Heart left ventricle (tissue), 16 donors: ENCODE measurements around the gene RPL21. TPM values are rescaled to one million over a fixed set of nuclear protein-coding genes. Genes with fewer than 3 reads are reported as not detected.

Experiments used
- ATAC-seq, 4 donors: fragments of 200-7000 bp; cut with Tn5 transposase; one replicate each; pipeline ENCODE4 v1.9.1; 2020 to 2022; ENCODE audit warnings: moderate library complexity in 4 of 4, mild to moderate bottlenecking in 3 of 4, moderate number of reproducible peaks in 1 of 4
- DNase-seq, 5 donors: peaks; one replicate each; pipeline ENCODE4 v3.0.0-alpha.2; 2020
- H3K27ac ChIP-seq, 12 donors: fragments of 200-600 bp; sonication (generic) in 4 of 12; one replicate each; pipeline versions ENCODE4 v1.5.0 to v1.8.0; 2016 to 2022; ENCODE audit warnings: mild to moderate bottlenecking in 2 of 12
- H3K27me3 ChIP-seq, 9 donors: fragments of 200-600 bp; sonication (generic) in 2 of 9; one replicate each; pipeline versions ENCODE4 v1.5.1 to v1.8.0; 2016 to 2022; ENCODE audit warnings: mild to moderate bottlenecking in 3 of 9
- H3K36me3 ChIP-seq, 9 donors: fragments of 200-600 bp; sonication (generic) in 2 of 9; one replicate each; pipeline versions ENCODE4 v1.5.0 to v1.8.0; 2018 to 2022; ENCODE audit warnings: mild to moderate bottlenecking in 2 of 9
- H3K4me1 ChIP-seq, 12 donors: fragments of 200-600 bp; sonication (generic) in 4 of 12; one replicate each; pipeline versions ENCODE4 v1.5.0 to v1.8.0; 2016 to 2022; ENCODE audit warnings: mild to moderate bottlenecking in 3 of 12
- H3K4me3 ChIP-seq, 12 donors: fragments of 200-600 bp; sonication (generic) in 4 of 12; one replicate each; pipeline versions ENCODE4 v1.5.0 to v1.8.0; 2017 to 2022; ENCODE audit warnings: mild to moderate bottlenecking in 9 of 12, moderate library complexity in 4 of 12
- H3K9me3 ChIP-seq, 12 donors: fragments of 200-600 bp; sonication (generic) in 4 of 12; one replicate each; pipeline versions ENCODE4 v1.5.0 to v1.8.0; 2016 to 2022; ENCODE audit warnings: mild to moderate bottlenecking in 1 of 12
- POLR2A ChIP-seq, 2 donors: fragments of 450-650 bp; IDR thresholded peaks; one replicate each; pipeline ENCODE4 v1.6.1; 2017; ENCODE audit warnings: antibody characterized with exemption in 2 of 2, mild to moderate bottlenecking in 2 of 2, moderate library complexity in 2 of 2
- WGBS, 4 donors: extraction: QIAGEN DNeasy Blood & Tissue Kit in 2 of 4; methylation state at CpG; one replicate each; pipeline versions ENCODE4 v1.1.5 to v1.1.7; 2013 to 2018; 5-methylcytosine and 5-hydroxymethylcytosine counted together
- intact Hi-C, 10 donors: fragments of 100-400 bp; cut with DNase I; formaldehyde crosslinking; loops; one replicate each; pipeline versions ENCODE4 v1.11.1 to v1.14.2; 2022
- polyA plus RNA-seq, 2 donors: library from polyadenylated mRNA; stranded (reverse); fragments of 200-250 nt; gene quantifications; one replicate each; pipeline ENCODE4 v1.2.3, GENCODE V29; 2013
- total RNA-seq, 9 donors: library from RNA; depleted of rRNA in 2 of 9; stranded (reverse); fragments of >200 nt in 2 of 9; fragmentation: NEBNext Ultra II Directional in 3 of 9; extraction: Animal tissue kit (Norgen Biotek cat#: 25700) in 3 of 9; gene quantifications; one replicate each; pipeline versions ENCODE4 v1.1.0 to v1.2.4, GENCODE V29; 2016 to 2023
- TF ChIP-seq, protein P1 (sequence below), 12 donors: fragments of 200-600 bp; sonication (generic) in 4 of 12; IDR thresholded peaks; one replicate each; pipeline versions ENCODE4 v1.5.0 to v1.8.0; 2018 to 2022; ENCODE audit warnings: antibody characterized with exemption in 12 of 12, mild to moderate bottlenecking in 5 of 12
- donor health status: ischemic (EF 13 %, LVEDD 7.1; RV severe dilation, severe dysfunction).
- donor health status: healthy with polysubstance abuse.
- donor health status: DM: no; HTN: yes; CAD: no.
- donor health status: DM: no; HTN: no; CAD: no.
- donor health status: ischemic (EF 25% LVEDD 6.9; RV normal size, moderate dysfunction).
- donor health status: ischemic (EF 25% LVEDD 5.7; RV mildly dilated, moderate dysfunction).
- donor health status: healthy.
- donor health status: DM: yes; HTN: yes; CAD: no.
- donor health status: ischemic (EF 35%, LVEDD 5.7; RV mildly dilated, moderate dysfunction).
- donor health status: nonischemic (EF 11% LVEDD 7.7; RV severe dilation, severe dysfunction).
- donor health status: DM: yes; HTN: yes; CAD: no.
- donor health status: PGD.
- donor health status: ischemic (EF 29% LVEDD 5.4; RV normal size, mild dysfunction).
- donor health status: nonischemic (EF 23%, LVEDD 6.1; RV moderate dilation, normal function).

RPL21 gene
- total and polyA plus RNA-seq, 11 donors: 292 to 1,593 (median 609) TPM

DNA sequence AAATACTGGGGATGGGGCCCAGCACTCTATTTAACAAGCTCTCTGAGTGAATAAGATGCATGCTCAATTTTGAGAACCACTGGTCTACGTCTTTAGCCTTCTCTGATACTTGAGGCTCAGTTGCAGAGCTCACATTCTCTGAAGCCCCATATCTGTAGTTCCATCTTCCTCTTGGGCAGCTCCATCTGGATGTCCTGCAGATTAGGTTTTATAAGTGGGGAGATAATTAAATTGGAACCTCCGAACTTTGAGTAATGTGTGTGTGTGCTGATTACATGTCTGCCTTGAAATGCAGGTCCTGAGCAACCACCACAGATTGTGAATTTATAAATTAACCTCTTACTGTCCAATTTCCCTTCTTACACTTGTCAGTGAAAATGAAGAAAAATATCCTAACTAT, 12.1 kb downstream of the RPL21 start:
- ATAC-seq: no peak
- TF ChIP-seq, protein P1, sequence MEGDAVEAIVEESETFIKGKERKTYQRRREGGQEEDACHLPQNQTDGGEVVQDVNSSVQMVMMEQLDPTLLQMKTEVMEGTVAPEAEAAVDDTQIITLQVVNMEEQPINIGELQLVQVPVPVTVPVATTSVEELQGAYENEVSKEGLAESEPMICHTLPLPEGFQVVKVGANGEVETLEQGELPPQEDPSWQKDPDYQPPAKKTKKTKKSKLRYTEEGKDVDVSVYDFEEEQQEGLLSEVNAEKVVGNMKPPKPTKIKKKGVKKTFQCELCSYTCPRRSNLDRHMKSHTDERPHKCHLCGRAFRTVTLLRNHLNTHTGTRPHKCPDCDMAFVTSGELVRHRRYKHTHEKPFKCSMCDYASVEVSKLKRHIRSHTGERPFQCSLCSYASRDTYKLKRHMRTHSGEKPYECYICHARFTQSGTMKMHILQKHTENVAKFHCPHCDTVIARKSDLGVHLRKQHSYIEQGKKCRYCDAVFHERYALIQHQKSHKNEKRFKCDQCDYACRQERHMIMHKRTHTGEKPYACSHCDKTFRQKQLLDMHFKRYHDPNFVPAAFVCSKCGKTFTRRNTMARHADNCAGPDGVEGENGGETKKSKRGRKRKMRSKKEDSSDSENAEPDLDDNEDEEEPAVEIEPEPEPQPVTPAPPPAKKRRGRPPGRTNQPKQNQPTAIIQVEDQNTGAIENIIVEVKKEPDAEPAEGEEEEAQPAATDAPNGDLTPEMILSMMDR (IDR thresholded peaks at IDR 0.05): no peak
- no peak for TF ChIP-seq POLR2A (IDR thresholded peaks at IDR 0.05)
- H3K4me1 ChIP-seq: peaks cover 0 to 47% (median 16%) of the 10 kb centered on the region in 12 donors
- no peak overlapping the region for H3K4me3 ChIP-seq
- DNase-seq: no peak
- peaks cover 0 to 40% (median 18%) of the 10 kb centered on the region in 9 donors for H3K36me3 ChIP-seq
- no peaks in the 10 kb centered on the region for H3K9me3 ChIP-seq
- intact Hi-C loops: loop anchor here in 3 of 10 donors (10.0 kb wide), 3 partner anchors 161 to 289 kb away; partner anchors contain the start of gene GTF3A (in 1 of the 3)
- WGBS, 4 donors: 47 to 62% (median 58%) methylated on average over 2 of the region's 2 CpGs
- no peaks in the 10 kb centered on the region for H3K27me3 ChIP-seq
- peak overlapping the region in 8 of 12 donors; percentile 31 to 63 (median 42) for H3K27ac ChIP-seq

DNA sequence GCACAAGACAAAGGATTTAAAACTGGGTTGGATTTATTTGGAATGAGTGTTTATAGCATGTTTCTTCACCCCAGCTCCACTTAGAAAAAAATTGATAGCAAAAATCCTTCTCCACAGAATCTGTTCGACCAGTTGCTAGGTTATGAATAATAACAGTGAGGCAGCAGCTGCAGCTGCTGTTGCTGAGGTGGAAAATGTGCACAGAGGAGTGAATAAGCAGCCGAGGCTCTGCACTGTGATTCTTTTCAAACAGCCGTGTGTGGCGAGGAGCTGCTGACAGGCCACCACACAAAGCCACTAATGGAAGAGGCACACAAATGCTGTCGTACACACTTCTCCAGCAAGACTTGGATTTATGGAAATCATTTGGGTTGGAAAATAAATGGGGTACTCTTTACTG, 12.8 kb downstream of the RPL21 start:
- H3K27ac ChIP-seq: peak overlapping the region in 8 of 12 donors; percentile 36 to 63 (median 43)
- H3K9me3 ChIP-seq: no peaks in the 10 kb centered on the region
- peaks cover 0 to 46% (median 16%) of the 10 kb centered on the region in 12 donors for H3K4me1 ChIP-seq
- 33 to 45% (median 39%) methylated on average over 5 of the region's 5 CpGs for WGBS, 4 donors
- peaks cover 0 to 33% (median 11%) of the 10 kb centered on the region in 9 donors for H3K36me3 ChIP-seq
- H3K4me3 ChIP-seq: no peak overlapping the region
- DNase-seq: peak in 1 of 5 donors; percentile 47
- peak; percentile 67 to 81 (median 76) for ATAC-seq
- intact Hi-C loops: loop anchor here in 3 of 10 donors (10.0 kb wide), 3 partner anchors 161 to 289 kb away; partner anchors contain the start of gene GTF3A (in 1 of the 3)
- TF ChIP-seq POLR2A (IDR thresholded peaks at IDR 0.05): no peak
- TF ChIP-seq, protein P1 (IDR thresholded peaks at IDR 0.05): no peak
- no peaks in the 10 kb centered on the region for H3K27me3 ChIP-seq

DNA sequence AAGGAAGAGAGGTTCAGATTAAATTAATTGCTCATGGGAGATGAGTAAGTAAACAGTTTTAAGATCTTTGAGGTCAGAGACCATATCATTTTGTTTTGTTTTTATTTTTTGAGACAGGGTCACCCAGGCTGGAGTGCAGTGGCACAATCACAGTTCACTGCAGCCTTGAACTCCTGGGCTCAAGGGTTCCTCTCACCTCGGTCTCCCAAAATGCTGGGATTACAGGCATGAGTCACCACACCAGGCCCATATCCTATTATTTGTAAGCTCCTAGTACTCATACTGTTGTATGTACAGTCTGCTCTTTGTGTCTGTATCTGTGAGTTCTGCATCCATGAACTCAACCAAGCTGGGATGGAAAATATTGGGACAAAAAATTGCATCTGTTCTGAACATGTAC, 13.3 kb downstream of the RPL21 start:
- Histone ChIP-seq H3K4me3 (no peak overlapping the region), H3K27me3 (no peaks in the 10 kb centered on the region), H3K4me1 (peaks cover 0 to 41% (median 16%) of the 10 kb centered on the region in 12 donors), H3K9me3 (no peaks in the 10 kb centered on the region), H3K27ac (peak overlapping the region in 9 of 12 donors; percentile 36 to 63 (median 41)), H3K36me3 (peaks cover 0 to 28% (median 8%) of the 10 kb centered on the region in 9 donors)
- ATAC-seq (no peak), DNase-seq (no peak)
- WGBS, 4 donors: 69 to 77% (median 73%) methylated on average over 1 of the region's 1 CpG
- intact Hi-C loops: loop anchor here in 3 of 10 donors (10.0 kb wide), 3 partner anchors 160 to 290 kb away; partner anchors contain the start of gene GTF3A (in 1 of the 3)
- TF ChIP-seq POLR2A (IDR thresholded peaks at IDR 0.05): no peak
- TF ChIP-seq, protein P1 (IDR thresholded peaks at IDR 0.05): no peak

DNA sequence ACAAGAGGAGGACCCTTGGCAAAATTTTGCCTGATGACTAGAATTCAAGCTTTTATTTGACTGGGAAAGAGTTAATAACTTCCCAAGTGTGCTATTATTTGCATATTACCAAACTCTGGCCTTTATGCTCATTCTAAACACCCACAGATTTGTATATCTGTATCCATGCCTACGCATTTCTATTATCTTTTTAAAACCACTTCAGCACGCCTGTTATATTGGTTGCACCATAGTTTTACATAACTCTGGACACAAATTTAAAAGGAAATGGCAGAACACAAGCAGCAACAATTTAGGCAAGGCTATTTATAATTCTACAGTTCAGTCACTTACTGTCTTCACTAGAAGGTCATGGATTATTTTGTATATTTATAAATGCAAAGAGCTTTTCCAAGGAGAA, 15.6 kb downstream of the RPL21 start:
- intact Hi-C loops: loop anchor here in 3 of 10 donors (10.0 kb wide), 3 partner anchors 158 to 292 kb away; partner anchors contain the start of gene GTF3A (in 1 of the 3)
- Histone ChIP-seq H3K4me1 (peaks cover 0 to 52% (median 25%) of the 10 kb centered on the region in 12 donors), H3K27ac (peak overlapping the region in 11 of 12 donors; percentile 3 to 66 (median 48)), H3K9me3 (no peaks in the 10 kb centered on the region), H3K36me3 (peaks cover 0 to 10% (median 6%) of the 10 kb centered on the region in 9 donors), H3K4me3 (no peak overlapping the region), H3K27me3 (peaks cover 0 to 6% (median 0%) of the 10 kb centered on the region in 9 donors)
- WGBS, 4 donors: 45 to 61% (median 52%) methylated on average over 2 of the region's 2 CpGs
- TF ChIP-seq, protein P1 (IDR thresholded peaks at IDR 0.05): no peak
- no peak for TF ChIP-seq POLR2A (IDR thresholded peaks at IDR 0.05)
- ATAC-seq: peak in 3 of 4 donors; percentile 5 to 17 (median 8)
- no peak for DNase-seq
